ENCODE data around the gene TNFRSF18.

Gene TNFRSF18

DNA sequence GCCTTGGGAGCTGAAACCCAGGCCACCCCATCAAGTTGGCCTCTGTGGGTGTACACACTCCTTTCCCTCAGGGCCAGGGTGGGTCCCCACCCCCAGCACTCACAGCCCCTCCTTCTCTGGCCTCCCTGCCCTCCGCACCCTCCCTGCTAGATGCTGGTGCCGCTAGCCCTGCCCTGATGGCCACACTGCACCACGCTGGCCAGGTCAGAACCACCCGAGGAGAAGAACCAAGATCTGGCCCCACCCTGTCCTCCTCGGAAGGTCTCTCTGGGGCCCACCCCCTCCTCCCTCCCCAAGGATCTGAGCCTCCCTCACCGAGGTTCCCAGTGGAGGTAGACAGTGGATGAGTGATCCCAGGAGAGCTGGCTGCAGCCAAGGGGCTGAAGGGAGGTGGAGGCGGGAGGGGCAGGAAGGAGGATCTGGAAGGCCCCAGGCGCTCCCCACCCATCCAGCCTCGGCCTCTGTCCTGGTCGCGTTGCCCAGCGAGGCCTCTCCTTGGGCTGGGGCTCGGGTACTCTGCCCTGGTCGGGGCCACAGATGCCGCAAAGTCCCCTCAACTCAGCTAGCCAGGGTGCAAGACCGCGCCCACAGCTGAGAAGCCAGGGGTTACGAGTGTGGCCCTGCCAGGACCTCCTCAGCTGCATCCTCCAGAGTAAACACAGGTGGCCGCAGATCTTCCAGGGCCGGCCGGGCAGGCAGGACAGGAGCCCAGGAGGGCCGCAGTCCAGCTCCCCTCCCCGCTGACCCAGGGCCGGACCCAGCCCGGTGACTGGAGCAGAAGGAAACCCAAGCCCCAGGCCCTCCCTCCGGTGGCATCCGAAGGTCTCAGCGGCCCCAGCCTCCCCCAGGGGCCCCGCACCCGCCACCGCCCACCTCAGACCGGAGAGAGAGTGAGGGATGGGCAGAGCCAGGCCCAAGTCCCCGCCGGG, 30.8 kb upstream of the TNFRSF18 start:
- TF ChIP-seq CTCF (IDR thresholded peaks at IDR 0.05; ENCODE audit: low read depth, low read length, poor library complexity, severe bottlenecking) (no peak), EZH2phosphoT487 (IDR thresholded peaks at IDR 0.05; ENCODE audit: borderline replicate concordance, low read length) (no peak)
- Histone ChIP-seq H3K9me3 (ENCODE audit: control insufficient read depth, insufficient read depth, low read length) (no peaks in the 10 kb centered on the region), H3K27ac (ENCODE audit: low read depth, low read length) (no peak overlapping the region), H3K4me3 (ENCODE audit: low read length) (no peak overlapping the region), H3K36me3 (ENCODE audit: control insufficient read depth, low read length) (peaks cover 16% of the 10 kb centered on the region), H3K9me2 (replicated peaks; ENCODE audit: control insufficient read depth, low read length) (no peaks in the 10 kb centered on the region), H3F3A (ENCODE audit: control insufficient read depth, insufficient read depth) (no peaks in the 10 kb centered on the region), H4K20me1 (ENCODE audit: control insufficient read depth, insufficient read depth, low read depth, low read length) (no peaks in the 10 kb centered on the region), H3K4me1 (ENCODE audit: control insufficient read depth, low read length) (peaks cover 16% of the 10 kb centered on the region), H3K79me2 (ENCODE audit: control insufficient read depth, low read length) (peaks cover 33% of the 10 kb centered on the region), H3K27me3 (ENCODE audit: control insufficient read depth, low read length) (peaks cover 11% of the 10 kb centered on the region), H3K4me2 (ENCODE audit: low read length) (no peak overlapping the region)

DNA sequence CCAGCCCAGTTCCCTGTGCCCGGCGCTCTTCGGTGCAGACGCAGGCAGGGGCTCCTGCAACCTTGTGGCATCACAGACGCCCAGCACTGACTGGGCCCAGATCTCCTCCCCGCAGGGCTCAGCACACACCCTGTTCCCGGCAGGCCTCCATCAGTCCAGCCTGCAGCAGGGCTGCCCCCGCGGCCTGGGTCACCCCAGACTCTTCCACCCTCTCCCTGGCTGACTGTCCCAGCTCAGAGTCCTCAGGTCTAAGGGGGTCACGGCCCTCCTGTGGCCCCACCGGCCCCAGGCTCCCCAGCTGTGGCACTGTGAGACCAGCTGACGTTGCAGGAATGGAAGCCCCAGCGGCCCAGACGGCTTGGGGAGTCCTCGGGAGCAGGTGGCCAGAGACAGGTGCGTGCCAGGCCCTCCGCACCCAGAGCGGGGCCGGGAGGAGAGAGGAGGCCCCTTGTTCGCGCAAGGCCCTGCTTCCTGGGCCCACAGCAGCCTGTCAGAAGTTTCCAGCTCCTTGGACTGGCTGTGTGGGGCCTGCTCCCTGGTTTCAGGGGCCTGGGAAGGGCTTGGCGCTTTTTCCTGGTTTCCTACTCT, 29.9 kb upstream of the TNFRSF18 start:
- Histone ChIP-seq H3K79me2 (ENCODE audit: control insufficient read depth, low read length) (peaks cover 38% of the 10 kb centered on the region), H4K20me1 (ENCODE audit: control insufficient read depth, insufficient read depth, low read depth, low read length) (no peaks in the 10 kb centered on the region), H3K27me3 (ENCODE audit: control insufficient read depth, low read length) (peaks cover 11% of the 10 kb centered on the region), H3F3A (ENCODE audit: control insufficient read depth, insufficient read depth) (no peaks in the 10 kb centered on the region), H3K9me2 (replicated peaks; ENCODE audit: control insufficient read depth, low read length) (no peaks in the 10 kb centered on the region), H3K4me2 (ENCODE audit: low read length) (no peak overlapping the region), H3K27ac (ENCODE audit: low read depth, low read length) (no peak overlapping the region), H3K9me3 (ENCODE audit: control insufficient read depth, insufficient read depth, low read length) (no peaks in the 10 kb centered on the region), H3K4me1 (ENCODE audit: control insufficient read depth, low read length) (peaks cover 16% of the 10 kb centered on the region), H3K36me3 (ENCODE audit: control insufficient read depth, low read length) (peaks cover 19% of the 10 kb centered on the region), H3K4me3 (ENCODE audit: low read length) (no peak overlapping the region)
- no peak for TF ChIP-seq CTCF (IDR thresholded peaks at IDR 0.05; ENCODE audit: low read depth, low read length, poor library complexity, severe bottlenecking)
- TF ChIP-seq EZH2phosphoT487 (IDR thresholded peaks at IDR 0.05; ENCODE audit: borderline replicate concordance, low read length), result no peak

DNA sequence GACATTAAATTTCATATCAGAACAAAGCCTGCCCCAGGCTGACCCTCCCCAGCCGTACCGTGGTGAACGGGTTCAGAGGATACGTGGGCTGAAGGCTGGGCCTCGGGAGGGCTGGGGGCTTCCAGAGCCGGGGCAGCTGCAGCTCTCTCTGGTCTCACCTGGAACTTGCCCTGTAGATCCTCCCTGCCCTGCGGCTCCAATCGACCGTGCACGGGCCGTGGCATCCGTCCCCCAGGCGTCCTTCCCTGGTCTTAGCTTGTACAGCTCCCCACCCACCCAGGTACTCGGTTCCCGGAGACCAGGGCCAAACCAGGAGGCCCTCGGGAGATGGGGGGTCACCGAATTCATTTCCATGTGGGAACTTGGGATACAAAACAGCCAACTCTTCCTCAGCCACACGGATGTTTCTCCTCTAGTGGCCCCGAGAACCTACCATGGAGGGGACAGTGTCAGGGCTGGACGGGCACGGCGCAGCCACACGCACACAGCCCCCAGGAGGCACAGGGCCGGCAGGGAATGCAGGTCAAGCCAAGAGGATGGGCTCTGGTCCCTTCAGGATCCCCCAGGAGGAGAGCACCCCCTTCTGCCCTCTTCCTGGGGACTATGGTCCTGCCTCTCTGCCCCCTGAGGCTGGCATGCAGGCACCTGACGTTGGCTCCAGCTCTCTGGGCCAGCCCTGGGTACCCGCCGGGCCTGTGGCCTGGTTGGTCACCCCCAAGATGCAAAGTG, 28.8 kb upstream of the TNFRSF18 start:
- TF ChIP-seq CTCF (IDR thresholded peaks at IDR 0.05; ENCODE audit: low read depth, low read length, poor library complexity, severe bottlenecking) (no peak), EZH2phosphoT487 (IDR thresholded peaks at IDR 0.05; ENCODE audit: borderline replicate concordance, low read length) (no peak)
- peaks cover 24% of the 10 kb centered on the region for H3K36me3 ChIP-seq (ENCODE audit: control insufficient read depth, low read length)
- no peaks in the 10 kb centered on the region for H3K9me3 ChIP-seq (ENCODE audit: control insufficient read depth, insufficient read depth, low read length)
- H3K4me3 ChIP-seq (ENCODE audit: low read length), result no peak overlapping the region
- H3K27ac ChIP-seq (ENCODE audit: low read depth, low read length), result no peak overlapping the region
- H3K4me1 ChIP-seq (ENCODE audit: control insufficient read depth, low read length), result peaks cover 22% of the 10 kb centered on the region
- no peaks in the 10 kb centered on the region for H3K9me2 ChIP-seq (replicated peaks; ENCODE audit: control insufficient read depth, low read length)
- H3K79me2 ChIP-seq (ENCODE audit: control insufficient read depth, low read length), result peaks cover 49% of the 10 kb centered on the region
- H3F3A ChIP-seq (ENCODE audit: control insufficient read depth, insufficient read depth), result no peaks in the 10 kb centered on the region
- no peaks in the 10 kb centered on the region; the same call in 1 of the 2 replicates for H4K20me1 ChIP-seq (ENCODE audit: control insufficient read depth, insufficient read depth, low read depth, low read length)
- no peak overlapping the region for H3K4me2 ChIP-seq (ENCODE audit: low read length)
- peaks cover 11% of the 10 kb centered on the region for H3K27me3 ChIP-seq (ENCODE audit: control insufficient read depth, low read length)

All from DOHH2 (cell line).